HepG2 (cell line): ENCODE measurements around the gene SATB1. TPM values are rescaled to one million over a fixed set of nuclear protein-coding genes. Genes with fewer than 3 reads are reported as not detected.

Experiments used
- BRCA1 ChIP-seq: sonication (generic); formaldehyde crosslinking; IDR thresholded peaks from 2 replicates; pipeline ENCODE4 v1.4.0; 2020; ENCODE audit warnings: missing genetic modification reagents
- GABPB1 ChIP-seq: IDR thresholded peaks from 2 replicates; pipeline ENCODE4 v1.6.1; 2016; ENCODE audit warnings: mild to moderate bottlenecking, missing genetic modification reagents, moderate library complexity, missing compliant biosample characterization
- MYC ChIP-seq: sonication (generic); formaldehyde crosslinking; IDR thresholded peaks from 2 replicates; pipeline ENCODE4 v1.9.0; 2021; ENCODE audit warnings: missing genetic modification reagents, borderline replicate concordance
- MZF1 ChIP-seq: sonication (generic); formaldehyde crosslinking; IDR thresholded peaks from 2 replicates; pipeline ENCODE4 v1.8.1; 2023; ENCODE audit warnings: mild to moderate bottlenecking, missing genetic modification reagents, borderline replicate concordance
- TRIM24 ChIP-seq: sonication (generic); formaldehyde crosslinking; IDR thresholded peaks from 2 replicates; pipeline ENCODE4 v1.8.0; 2022; ENCODE audit warnings: mild to moderate bottlenecking, missing genetic modification reagents
- ZNF326 ChIP-seq: sonication (generic); formaldehyde crosslinking; IDR thresholded peaks from 2 replicates; pipeline ENCODE4 v1.4.0; 2020; ENCODE audit warnings: missing genetic modification reagents, borderline replicate concordance
- ZNF670 ChIP-seq: sonication (generic); formaldehyde crosslinking; IDR thresholded peaks from 2 replicates; pipeline ENCODE4 v1.8.0; 2022; ENCODE audit warnings: mild to moderate bottlenecking, missing genetic modification reagents, borderline replicate concordance
- ZNF703 ChIP-seq: sonication (generic); formaldehyde crosslinking; IDR thresholded peaks from 2 replicates; pipeline ENCODE4 v1.5.1; 2020; ENCODE audit warnings: missing genetic modification reagents, mild to moderate bottlenecking, moderate library complexity, borderline replicate concordance
- ZNF713 ChIP-seq: sonication (generic); formaldehyde crosslinking; IDR thresholded peaks from 2 replicates; pipeline ENCODE4 v1.4.0; 2020; ENCODE audit warnings: mild to moderate bottlenecking, missing genetic modification reagents
- ZSCAN31 ChIP-seq: sonication (generic); formaldehyde crosslinking; IDR thresholded peaks from 2 replicates; pipeline ENCODE4 v1.5.0; 2020; ENCODE audit warnings: low read depth, mild to moderate bottlenecking, missing genetic modification reagents
- polyA plus RNA-seq, 8 experiments: library from polyadenylated mRNA; depleted of rRNA in 3 of 8; stranded (reverse) in 7 of 8; unstranded in 1 of 8; fragments of >200 nt; fragmentation: Illumina TruSeq in 4 of 8; extraction: Trizol in 4 of 8; gene quantifications; 2 replicates each; pipeline versions ENCODE4 v1.2.1 to v1.2.3, GENCODE V29; 2011 to 2016; ENCODE audit warnings: low read depth in 4 of 8, missing spikeins in 1 of 8, mixed read lengths in 1 of 8; ENCODE audit not compliant: insufficient read depth in 1 of 8
- total RNA-seq, 5 experiments: library from RNA; depleted of rRNA; stranded (reverse); fragments of >200 nt; fragmentation: Illumina TruSeq; extraction: Trizol; gene quantifications; 2 replicates each; pipeline ENCODE4 v1.2.3, GENCODE V29; 2016; ENCODE audit warnings: low read depth in 1 of 5
- TF ChIP-seq, protein P1 (sequence below): sonication (generic); formaldehyde crosslinking; IDR thresholded peaks from 2 replicates; pipeline ENCODE4 v1.9.0; 2021; ENCODE audit warnings: mild to moderate bottlenecking, missing genetic modification reagents
- TF ChIP-seq, protein P2 (sequence below): IDR thresholded peaks from 2 replicates; pipeline ENCODE4 v1.6.1; 2016; ENCODE audit warnings: low read depth, control low read depth

The SATB1 gene
- total and polyA plus RNA-seq, 2 of the 13 experiments (the other 11 are each of a cell fraction or from before 2014, with no cell fraction given): 0.03 TPM; not detected in 1

DNA sequence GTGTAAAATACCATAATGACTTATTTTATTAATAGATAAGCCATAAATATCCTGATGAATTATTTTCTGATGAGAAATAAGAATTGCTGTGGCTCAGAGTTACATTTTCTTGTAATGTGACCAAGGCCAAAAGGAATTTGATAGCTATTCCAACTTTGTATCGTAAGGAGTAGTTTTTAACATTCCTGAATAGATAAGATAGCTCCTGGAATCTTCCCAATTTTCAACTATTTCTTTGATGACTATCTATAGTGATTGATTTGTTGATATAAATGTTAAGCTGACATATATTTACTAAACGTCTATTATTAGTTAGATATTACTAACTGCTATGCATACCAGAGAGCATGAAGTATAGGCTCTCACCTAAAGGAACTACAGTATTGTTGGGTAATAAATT lies 49.1 kb upstream of the SATB1 start (continued):
- TF ChIP-seq, protein P1, sequence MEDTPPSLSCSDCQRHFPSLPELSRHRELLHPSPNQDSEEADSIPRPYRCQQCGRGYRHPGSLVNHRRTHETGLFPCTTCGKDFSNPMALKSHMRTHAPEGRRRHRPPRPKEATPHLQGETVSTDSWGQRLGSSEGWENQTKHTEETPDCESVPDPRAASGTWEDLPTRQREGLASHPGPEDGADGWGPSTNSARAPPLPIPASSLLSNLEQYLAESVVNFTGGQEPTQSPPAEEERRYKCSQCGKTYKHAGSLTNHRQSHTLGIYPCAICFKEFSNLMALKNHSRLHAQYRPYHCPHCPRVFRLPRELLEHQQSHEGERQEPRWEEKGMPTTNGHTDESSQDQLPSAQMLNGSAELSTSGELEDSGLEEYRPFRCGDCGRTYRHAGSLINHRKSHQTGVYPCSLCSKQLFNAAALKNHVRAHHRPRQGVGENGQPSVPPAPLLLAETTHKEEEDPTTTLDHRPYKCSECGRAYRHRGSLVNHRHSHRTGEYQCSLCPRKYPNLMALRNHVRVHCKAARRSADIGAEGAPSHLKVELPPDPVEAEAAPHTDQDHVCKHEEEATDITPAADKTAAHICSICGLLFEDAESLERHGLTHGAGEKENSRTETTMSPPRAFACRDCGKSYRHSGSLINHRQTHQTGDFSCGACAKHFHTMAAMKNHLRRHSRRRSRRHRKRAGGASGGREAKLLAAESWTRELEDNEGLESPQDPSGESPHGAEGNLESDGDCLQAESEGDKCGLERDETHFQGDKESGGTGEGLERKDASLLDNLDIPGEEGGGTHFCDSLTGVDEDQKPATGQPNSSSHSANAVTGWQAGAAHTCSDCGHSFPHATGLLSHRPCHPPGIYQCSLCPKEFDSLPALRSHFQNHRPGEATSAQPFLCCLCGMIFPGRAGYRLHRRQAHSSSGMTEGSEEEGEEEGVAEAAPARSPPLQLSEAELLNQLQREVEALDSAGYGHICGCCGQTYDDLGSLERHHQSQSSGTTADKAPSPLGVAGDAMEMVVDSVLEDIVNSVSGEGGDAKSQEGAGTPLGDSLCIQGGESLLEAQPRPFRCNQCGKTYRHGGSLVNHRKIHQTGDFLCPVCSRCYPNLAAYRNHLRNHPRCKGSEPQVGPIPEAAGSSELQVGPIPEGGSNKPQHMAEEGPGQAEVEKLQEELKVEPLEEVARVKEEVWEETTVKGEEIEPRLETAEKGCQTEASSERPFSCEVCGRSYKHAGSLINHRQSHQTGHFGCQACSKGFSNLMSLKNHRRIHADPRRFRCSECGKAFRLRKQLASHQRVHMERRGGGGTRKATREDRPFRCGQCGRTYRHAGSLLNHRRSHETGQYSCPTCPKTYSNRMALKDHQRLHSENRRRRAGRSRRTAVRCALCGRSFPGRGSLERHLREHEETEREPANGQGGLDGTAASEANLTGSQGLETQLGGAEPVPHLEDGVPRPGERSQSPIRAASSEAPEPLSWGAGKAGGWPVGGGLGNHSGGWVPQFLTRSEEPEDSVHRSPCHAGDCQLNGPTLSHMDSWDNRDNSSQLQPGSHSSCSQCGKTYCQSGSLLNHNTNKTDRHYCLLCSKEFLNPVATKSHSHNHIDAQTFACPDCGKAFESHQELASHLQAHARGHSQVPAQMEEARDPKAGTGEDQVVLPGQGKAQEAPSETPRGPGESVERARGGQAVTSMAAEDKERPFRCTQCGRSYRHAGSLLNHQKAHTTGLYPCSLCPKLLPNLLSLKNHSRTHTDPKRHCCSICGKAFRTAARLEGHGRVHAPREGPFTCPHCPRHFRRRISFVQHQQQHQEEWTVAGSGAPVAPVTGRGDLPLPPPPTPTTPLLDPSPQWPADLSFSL (CRISPR knock-in tag): no peak
- TF ChIP-seq MYC (CRISPR knock-in tag): no peak
- TF ChIP-seq ZNF713 (CRISPR knock-in tag): no peak
- no peak for TF ChIP-seq ZNF326 (CRISPR knock-in tag)
- no peak for TF ChIP-seq MZF1 (CRISPR knock-in tag)
- TF ChIP-seq TRIM24 (CRISPR knock-in tag): no peak
- TF ChIP-seq, protein P2, sequence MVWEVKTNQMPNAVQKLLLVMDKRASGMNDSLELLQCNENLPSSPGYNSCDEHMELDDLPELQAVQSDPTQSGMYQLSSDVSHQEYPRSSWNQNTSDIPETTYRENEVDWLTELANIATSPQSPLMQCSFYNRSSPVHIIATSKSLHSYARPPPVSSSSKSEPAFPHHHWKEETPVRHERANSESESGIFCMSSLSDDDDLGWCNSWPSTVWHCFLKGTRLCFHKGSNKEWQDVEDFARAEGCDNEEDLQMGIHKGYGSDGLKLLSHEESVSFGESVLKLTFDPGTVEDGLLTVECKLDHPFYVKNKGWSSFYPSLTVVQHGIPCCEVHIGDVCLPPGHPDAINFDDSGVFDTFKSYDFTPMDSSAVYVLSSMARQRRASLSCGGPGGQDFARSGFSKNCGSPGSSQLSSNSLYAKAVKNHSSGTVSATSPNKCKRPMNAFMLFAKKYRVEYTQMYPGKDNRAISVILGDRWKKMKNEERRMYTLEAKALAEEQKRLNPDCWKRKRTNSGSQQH (CRISPR knock-in tag): no peak
- no peak for TF ChIP-seq GABPB1 (CRISPR knock-in tag)
- no peak for TF ChIP-seq ZNF703 (CRISPR knock-in tag)
- TF ChIP-seq ZNF670 (CRISPR knock-in tag): no peak
- no peak for TF ChIP-seq ZSCAN31 (CRISPR knock-in tag)
- TF ChIP-seq BRCA1 (CRISPR knock-in tag): no peak
